ENCODE data around the gene SERPINB12.

GRCh38 chr18:63562284-63562683 lies 20.1 kb downstream of the SERPINB12 start:
- TF ChIP-seq CTCF (IDR thresholded peaks at IDR 0.05) (no peak), POLR2A (IDR thresholded peaks at IDR 0.05) (no peak)

Data from body of pancreas (tissue), 4 donors.